ENCODE measurements around the gene RAB30. TPM values are rescaled to one million over a fixed set of nuclear protein-coding genes. Genes with fewer than 3 reads are reported as not detected.

The RAB30 gene
- total and polyA plus RNA-seq, 9 of the 15 experiments (the other 6 are each of a cell fraction or from before 2014, with no cell fraction given), result 0.29 to 1.3 (median 1.0) TPM

DNA sequence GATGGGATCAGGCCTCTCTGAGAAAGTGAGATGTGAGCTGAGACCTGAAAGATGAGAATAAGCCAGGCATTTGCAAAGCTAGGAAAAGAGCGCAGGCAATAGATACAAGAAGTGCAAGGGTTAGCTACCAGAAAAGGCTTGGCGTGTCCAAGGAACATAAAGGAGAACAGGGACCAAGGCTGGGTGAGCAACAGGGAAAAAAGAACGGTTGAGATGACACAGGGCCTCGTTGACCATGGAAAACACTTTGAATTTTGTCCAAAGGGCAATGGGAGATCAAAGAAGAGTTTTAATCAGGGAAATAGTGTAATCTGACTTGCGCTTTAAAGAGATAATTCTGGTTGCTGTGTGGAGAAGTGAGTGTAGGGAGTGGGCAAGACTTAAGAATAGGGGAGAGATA lies 35.0 kb downstream of the RAB30 start:
- POLR2A ChIA-PET, result interaction anchor here (1.4 kb wide), 1 partner anchor 10 kb away, joined by 4 read pairs; no protein-coding TSS in a partner anchor
- intact Hi-C loops (cut with micrococcal nuclease), result no loop called here
- DNase-seq (ENCODE audit: extremely low read depth in 1 of 4, low spot score in 3 of 4) (no peak), ATAC-seq (no peak), FAIRE-seq (no peak)
- Histone ChIP-seq H3K9ac (ENCODE audit: insufficient read depth in 1 of 2, low read depth in 2 of 2, low read length in 2 of 2) (no peak overlapping the region), H3K79me2 (ENCODE audit: control insufficient read depth, insufficient read depth, low read length) (no peaks in the 10 kb centered on the region), H3K4me1 (replicated peaks in 1 of 2; ENCODE audit: control insufficient read depth in 2 of 2, insufficient read depth in 2 of 2, low read length in 2 of 2) (peaks cover 4 to 7% of the 10 kb centered on the region in 2 experiments; a peak in 3 of 5 replicates), H3K9me1 (ENCODE audit: control insufficient read depth, insufficient read depth, low read length) (no peaks in the 10 kb centered on the region), H3K4me3 (no peak overlapping the region), H3K4me2 (ENCODE audit: insufficient read depth, low read length) (no peak overlapping the region), H3K9me3 (replicated peaks; ENCODE audit: control insufficient read depth, insufficient read depth, low read depth, low read length) (no peaks in the 10 kb centered on the region), H2AFZ (ENCODE audit: low read depth, low read length) (no peak overlapping the region), H3K27me3 (ENCODE audit: control insufficient read depth in 2 of 2, insufficient read depth in 2 of 2, low read length in 2 of 2) (no peaks in the 10 kb centered on the region; a peak in 1 of 5 replicates), H4K20me1 (replicated peaks; ENCODE audit: control insufficient read depth, insufficient read depth, low read length) (no peaks in the 10 kb centered on the region; the same call in 1 of the 2 replicates), H3K27ac (ENCODE audit: extremely low read depth, low read depth, low read length) (no peak overlapping the region), H3K36me3 (ENCODE audit: control insufficient read depth, insufficient read depth, low read length) (no peaks in the 10 kb centered on the region)
- TF ChIP-seq, protein P1, sequence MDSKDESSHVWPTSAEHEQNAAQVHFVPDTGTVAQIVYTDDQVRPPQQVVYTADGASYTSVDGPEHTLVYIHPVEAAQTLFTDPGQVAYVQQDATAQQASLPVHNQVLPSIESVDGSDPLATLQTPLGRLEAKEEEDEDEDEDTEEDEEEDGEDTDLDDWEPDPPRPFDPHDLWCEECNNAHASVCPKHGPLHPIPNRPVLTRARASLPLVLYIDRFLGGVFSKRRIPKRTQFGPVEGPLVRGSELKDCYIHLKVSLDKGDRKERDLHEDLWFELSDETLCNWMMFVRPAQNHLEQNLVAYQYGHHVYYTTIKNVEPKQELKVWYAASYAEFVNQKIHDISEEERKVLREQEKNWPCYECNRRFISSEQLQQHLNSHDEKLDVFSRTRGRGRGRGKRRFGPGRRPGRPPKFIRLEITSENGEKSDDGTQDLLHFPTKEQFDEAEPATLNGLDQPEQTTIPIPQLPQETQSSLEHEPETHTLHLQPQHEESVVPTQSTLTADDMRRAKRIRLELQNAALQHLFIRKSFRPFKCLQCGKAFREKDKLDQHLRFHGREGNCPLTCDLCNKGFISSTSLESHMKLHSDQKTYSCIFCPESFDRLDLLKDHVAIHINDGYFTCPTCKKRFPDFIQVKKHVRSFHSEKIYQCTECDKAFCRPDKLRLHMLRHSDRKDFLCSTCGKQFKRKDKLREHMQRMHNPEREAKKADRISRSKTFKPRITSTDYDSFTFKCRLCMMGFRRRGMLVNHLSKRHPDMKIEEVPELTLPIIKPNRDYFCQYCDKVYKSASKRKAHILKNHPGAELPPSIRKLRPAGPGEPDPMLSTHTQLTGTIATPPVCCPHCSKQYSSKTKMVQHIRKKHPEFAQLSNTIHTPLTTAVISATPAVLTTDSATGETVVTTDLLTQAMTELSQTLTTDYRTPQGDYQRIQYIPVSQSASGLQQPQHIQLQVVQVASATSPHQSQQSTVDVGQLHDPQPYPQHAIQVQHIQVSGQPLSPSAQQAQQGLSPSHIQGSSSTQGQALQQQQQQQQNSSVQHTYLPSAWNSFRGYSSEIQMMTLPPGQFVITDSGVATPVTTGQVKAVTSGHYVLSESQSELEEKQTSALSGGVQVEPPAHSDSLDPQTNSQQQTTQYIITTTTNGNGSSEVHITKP (IDR thresholded peaks at IDR 0.05; ENCODE audit: partially characterized antibody), result peak; percentile 50
- TF ChIP-seq CBFB (CRISPR knock-in tag; IDR thresholded peaks at IDR 0.05), result no peak
- CTCF ChIA-PET (ENCODE audit: low intra/inter-chr PET ratio), result no interaction called here
- BruUV-seq (replicated peaks), result no TSS peak
- in situ Hi-C loops (cut with MboI), result no loop called here
- WGBS (ENCODE audit: insufficient coverage, low coverage, missing lambda C conversion rate), result 26% methylated on average over 5 of the region's 5 CpGs
